ENCODE measurements around the gene PGM5.

The PGM5 gene

DNA sequence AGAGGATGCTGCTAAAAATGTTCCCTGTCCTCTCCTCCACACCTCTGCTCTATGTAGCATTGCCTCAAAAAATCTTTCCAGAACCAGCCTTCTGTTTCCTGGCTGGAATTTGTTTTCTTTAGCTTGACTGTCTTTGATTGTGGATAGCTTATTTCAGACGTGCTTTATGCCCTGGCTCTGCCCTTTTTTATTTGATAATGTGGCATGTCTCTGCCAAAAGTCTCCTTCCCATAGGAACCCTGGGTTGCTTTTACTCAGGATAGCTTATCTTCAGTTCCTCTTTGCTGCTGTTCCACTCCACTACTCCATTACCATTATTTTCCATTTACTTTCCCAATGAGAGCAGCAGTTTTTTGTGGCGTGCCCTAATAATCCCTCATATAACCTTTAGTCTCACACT lies 185.2 kb downstream of the PGM5 start:
- DNase-seq = no peak

GRCh38 chr9:68545033-68545705 lies 188.8 kb downstream of the PGM5 start:
- DNase-seq = no peak

GRCh38 chr9:68546596-68547390 lies 190.4 kb downstream of the PGM5 start:
- DNase-seq = no peak

DNA sequence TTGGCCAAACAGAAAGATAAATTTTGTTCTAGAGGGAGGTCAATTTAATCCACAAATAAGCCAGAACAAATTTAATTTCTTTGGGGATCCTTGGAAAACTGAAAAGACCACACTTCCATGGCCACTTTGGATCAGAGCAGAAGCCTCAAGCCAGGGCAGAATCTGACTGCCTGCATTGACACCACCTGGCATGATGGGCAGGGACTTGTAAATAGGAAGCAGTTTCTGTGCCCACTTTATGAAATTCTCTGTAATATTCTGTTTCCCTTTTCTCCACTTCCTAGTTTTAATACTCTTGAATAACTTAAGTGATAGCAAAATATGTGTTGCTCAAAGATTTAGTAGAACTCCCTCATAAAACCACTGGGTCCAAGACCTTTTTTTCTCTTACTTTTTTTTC lies 191.0 kb downstream of the PGM5 start:
- DNase-seq = no peak

DNA sequence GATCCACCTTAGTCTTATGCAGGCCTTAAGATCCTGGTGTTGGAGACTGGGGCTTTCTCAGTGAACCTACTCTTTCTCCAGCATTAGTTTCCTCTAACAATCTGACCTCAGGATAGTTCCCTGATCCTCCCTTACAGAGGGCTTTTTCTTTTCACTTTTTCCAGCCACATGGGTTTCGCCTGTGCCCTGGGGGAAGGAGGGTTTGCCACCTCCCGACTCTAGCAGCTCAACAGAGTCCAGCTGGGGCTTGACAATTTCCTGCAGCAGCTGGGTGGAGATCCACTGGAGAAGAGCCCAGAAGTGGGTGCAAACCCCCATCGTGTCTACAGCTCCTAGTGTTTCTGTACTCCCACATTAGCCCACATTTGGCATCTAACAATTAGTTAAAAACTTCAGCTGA lies 191.8 kb downstream of the PGM5 start:
- no peak for DNase-seq

- DNase-seq = no peak
Observed at GRCh38 chr9:68551191-68551590, 194.8 kb downstream of the PGM5 start.

- no peak for DNase-seq
Observed at GRCh38 chr9:68552700-68553476, 196.5 kb downstream of the PGM5 start.

- no peak for DNase-seq
Observed at GRCh38 chr9:68555437-68556150, 199.2 kb downstream of the PGM5 start.

- DNase-seq = no peak
Observed at GRCh38 chr9:68558545-68558944, 202.1 kb downstream of the PGM5 start.

DNA sequence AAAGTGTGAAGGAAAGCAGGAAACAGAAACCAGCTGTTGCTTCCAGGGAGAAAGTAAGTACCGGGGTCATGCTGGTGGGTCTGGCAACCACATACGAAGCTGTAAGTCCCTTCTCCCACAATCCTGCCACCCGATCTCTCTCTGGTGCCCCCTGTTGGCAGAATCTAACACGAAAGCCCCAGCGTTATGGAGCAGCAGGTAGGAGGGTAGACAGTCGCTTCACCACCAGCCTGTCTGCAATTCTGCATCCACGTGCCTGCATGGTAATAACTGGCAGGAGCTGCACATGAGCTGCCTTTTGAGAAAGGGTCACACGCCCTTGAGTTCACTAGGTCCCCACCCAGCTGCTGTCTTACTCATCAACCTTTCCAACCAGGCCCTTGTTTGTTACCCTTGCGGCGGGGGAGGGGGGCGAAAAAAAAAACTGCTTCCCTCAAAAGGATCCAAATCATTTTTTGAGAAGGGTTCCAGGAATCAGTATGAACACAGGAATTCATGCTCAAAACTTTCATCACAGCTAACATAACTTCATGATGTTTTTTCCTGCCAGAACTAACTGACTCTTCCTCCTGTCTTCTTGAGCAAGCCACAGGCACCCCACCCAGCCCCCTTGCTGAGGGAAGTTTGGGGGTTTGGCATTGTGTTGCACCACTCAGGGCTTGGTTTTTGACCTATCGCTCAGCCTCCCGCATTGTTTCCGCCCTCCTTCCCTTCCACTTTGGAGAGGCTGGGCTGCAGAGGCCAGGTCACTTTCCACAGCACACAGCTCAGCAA lies 203.8 kb downstream of the PGM5 start:
- DNase-seq = peak; percentile 62 to 71

GRCh38 chr9:68562461-68562860 lies 206.1 kb downstream of the PGM5 start:
- no peak for DNase-seq

- no peak for DNase-seq
Observed at GRCh38 chr9:68567565-68567964, 211.2 kb downstream of the PGM5 start.

DNA sequence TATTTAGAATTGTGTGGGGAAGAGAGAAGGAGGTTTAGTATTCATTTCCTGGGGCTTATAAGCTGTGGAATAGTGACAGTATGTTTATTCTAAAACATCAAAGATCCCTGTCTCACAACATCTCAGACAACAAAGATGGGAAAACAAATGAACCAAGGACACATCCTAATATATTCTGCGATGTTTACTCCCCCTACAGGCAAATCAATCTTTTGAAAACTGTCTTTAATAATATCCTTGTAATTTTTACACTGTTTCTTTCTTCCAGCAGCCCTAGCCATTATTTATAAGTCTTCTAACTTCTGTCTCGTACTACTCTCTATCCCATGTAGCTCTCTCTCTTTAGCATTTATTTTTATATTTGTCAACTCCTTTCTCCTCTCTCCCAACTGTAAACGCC lies 217.7 kb downstream of the PGM5 start:
- no peak for DNase-seq

- DNase-seq = no peak
Observed at GRCh38 chr9:68575817-68576216, 219.4 kb downstream of the PGM5 start.

DNA sequence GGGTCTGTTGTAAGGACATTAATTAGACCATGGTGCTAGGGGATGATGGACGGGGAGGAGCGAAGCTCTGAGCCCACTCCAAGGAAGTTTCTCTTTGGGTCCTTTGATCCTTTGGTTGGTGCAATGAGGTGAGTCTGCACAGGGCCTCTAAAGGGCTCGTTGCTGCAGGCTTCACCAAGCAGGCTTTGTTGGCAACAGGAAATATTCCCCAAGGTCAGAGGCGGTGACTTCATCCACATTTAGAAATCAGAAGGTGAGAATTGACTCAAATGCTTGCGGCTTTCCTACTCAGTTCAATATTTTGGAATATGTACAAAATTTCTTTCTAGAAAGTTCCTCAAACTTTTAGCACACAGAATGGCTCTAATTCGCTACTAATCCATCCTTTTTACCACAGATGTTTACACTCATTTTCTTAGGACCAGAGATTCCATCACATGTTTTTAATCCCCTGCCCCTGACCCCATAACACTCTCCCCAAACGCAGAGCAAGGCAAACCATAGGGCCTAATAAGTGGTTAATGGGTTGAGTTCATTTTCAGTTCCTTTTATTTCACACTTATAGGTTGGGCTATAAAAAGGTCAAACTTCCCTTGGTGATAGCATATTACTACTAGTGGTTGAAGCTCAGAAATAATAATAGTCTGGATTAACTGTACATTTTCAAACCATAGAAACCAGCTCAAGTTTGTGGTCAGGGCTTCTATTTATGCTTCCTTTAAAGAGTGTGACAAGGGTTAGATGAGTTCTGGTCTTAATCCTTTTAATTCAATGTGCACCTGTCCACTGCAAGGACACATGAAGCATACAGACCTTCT lies 221.6 kb downstream of the PGM5 start:
- no peak for DNase-seq
